AG09309 (cell line): ENCODE results near the gene ATG4B.
A peak's percentile ranks its signal among the peaks of the same experiment; 100 is the strongest.
"Not testable (repeated sequence)": the region's sequence is repeated elsewhere in the genome, so short reads cannot be mapped to it uniquely, and the experiment has no call there.

Experiments used
- DNase-seq: peaks from one replicate; pipeline ENCODE4 v3.0.0-alpha.2; 2010; ENCODE audit warnings: low read depth
- H3K4me3 ChIP-seq: 2 replicates; pipeline ENCODE4 v1.5.1; 2011; ENCODE audit warnings: mild to moderate bottlenecking, low read depth, low read length, moderate library complexity; ENCODE audit not compliant: control insufficient read depth
- TF ChIP-seq, protein P1 (sequence below): IDR thresholded peaks from 2 replicates; pipeline ENCODE4 v1.5.1; 2011; ENCODE audit warnings: mild to moderate bottlenecking, low read depth, low read length, inconsistent platforms; ENCODE audit not compliant: insufficient read depth, control insufficient read depth; ENCODE audit errors: missing control alignments

ATG4B gene

GRCh38 chr2:241637018-241637794, at the start of gene ATG4B, which contains the start of gene THAP4:
Gene ATG4B (plus strand): TSS chr2:241637693. CDS start chr2:241637715, 22 bp downstream.
Gene THAP4 (minus strand): TSS chr2:241637158. CDS start chr2:241637017, 141 bp downstream.
- TF ChIP-seq, protein P1, sequence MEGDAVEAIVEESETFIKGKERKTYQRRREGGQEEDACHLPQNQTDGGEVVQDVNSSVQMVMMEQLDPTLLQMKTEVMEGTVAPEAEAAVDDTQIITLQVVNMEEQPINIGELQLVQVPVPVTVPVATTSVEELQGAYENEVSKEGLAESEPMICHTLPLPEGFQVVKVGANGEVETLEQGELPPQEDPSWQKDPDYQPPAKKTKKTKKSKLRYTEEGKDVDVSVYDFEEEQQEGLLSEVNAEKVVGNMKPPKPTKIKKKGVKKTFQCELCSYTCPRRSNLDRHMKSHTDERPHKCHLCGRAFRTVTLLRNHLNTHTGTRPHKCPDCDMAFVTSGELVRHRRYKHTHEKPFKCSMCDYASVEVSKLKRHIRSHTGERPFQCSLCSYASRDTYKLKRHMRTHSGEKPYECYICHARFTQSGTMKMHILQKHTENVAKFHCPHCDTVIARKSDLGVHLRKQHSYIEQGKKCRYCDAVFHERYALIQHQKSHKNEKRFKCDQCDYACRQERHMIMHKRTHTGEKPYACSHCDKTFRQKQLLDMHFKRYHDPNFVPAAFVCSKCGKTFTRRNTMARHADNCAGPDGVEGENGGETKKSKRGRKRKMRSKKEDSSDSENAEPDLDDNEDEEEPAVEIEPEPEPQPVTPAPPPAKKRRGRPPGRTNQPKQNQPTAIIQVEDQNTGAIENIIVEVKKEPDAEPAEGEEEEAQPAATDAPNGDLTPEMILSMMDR: no peak
- peak; percentile 41 for DNase-seq
- H3K4me3 ChIP-seq: peak within 1 kb of the TSS; percentile 77

DNA sequence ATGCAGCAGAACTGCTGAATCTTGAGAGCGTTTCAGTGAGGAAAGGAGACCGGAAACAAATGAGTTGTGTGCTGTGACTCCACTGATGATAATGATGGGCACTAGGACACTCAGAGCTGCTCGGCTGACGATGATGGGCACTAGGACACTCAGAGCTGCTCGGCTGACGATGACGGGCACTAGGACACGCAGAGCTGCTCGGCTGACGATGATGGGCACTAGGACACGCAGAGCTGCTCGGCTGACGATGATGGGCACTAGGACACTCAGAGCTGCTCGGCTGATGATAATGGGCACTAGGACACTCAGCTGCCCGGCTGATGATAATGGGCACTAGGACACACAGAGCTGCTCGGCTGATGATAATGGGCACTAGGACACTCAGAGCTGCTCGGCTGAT, 47.6 kb upstream of the ATG4B start:
- not testable (repeated sequence) for DNase-seq, H3K4me3 ChIP-seq

DNA sequence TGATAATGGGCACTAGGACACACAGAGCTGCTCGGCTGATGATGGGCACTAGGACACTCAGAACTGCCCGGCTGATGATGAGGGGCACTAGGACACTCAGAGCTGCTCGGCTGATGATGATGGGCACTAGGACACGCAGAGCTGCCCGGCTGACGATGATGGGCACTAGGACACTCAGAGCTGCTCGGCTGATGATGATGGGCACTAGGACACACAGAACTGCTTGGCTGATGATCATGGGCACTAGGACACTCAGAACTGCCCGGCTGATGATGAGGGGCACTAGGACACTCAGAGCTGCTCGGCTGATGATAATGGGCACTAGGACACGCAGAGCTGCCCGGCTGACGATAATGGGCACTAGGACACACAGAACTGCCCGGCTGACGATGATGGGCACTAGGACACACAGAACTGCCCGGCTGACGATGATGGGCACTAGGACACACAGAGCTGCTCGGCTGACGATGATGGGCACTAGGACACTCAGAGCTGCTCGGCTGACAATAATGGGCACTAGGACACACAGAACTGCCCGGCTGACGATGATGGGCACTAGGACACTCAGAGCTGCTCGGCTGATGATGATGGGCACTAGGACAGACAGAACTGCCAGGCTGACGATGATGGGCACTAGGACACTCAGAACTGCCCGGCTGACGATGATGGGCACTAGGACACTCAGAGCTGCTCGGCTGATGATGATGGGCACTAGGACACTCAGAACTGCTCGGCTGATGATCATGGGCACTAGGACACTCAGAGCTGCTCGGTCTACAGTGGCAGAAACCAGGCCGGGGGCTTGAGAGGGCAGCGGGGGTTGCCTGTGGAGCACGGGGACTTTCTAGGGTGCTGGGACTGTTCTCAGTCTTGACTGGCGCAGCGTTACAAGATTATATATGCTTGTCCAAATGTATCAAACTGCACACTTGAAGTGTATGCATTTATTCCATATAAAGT, 46.7 kb upstream of the ATG4B start:
- DNase-seq: not testable (repeated sequence)

GRCh38 chr2:241592126-241592845, 45.2 kb upstream of the ATG4B start:
- TF ChIP-seq, protein P1: no peak
- DNase-seq: no peak
- no peak overlapping the region for H3K4me3 ChIP-seq

More for the DNA sequence above, 46.7 kb upstream of the ATG4B start:
- not testable (repeated sequence) for H3K4me3 ChIP-seq

GRCh38 chr2:241593271-241593670, 44.2 kb upstream of the ATG4B start:
- TF ChIP-seq, protein P1: no peak
- no peak for DNase-seq
- H3K4me3 ChIP-seq: no peak overlapping the region

- no peak for DNase-seq
- H3K4me3 ChIP-seq: no peak overlapping the region
- TF ChIP-seq, protein P1: no peak
These were observed 41.8 kb upstream of the ATG4B start for GRCh38 chr2:241595600-241596140.

DNA sequence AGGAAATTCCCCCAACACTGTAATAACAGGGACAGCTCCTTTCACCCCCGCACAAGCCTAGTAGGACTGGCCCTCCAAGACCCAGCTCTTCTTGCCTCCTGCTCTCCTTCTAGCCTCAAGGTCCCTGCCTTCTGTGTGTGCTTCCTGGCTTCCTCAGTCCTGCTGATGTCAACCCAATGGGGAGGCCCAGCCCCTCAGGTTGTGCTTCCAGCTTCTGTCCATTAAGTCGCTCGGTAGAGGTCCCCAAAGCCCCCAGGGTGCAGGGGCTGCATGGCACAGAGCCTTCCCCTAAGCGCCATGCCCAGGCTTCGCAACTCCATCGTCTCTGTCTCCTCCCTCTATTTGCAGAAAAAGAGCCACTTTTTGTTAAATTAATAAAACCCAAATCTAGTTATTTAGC, 39.9 kb upstream of the ATG4B start:
- H3K4me3 ChIP-seq: no peak overlapping the region
- DNase-seq: no peak
- TF ChIP-seq, protein P1: no peak
